PC-9 (cell line): ENCODE measurements around the gene ARHGAP45. TPM values are rescaled to one million over a fixed set of nuclear protein-coding genes. Genes with fewer than 3 reads are reported as not detected.

ENCODE experiments used
- BruUV-seq: library from RNA; stranded (reverse); fragments of 400-500 nt; replicated peaks from 2 replicates; lab custom pipeline; 2021; lab: Mats Ljungman, UMichigan
- CTCF ChIA-PET: fragments of 300-600 bp; sonication (Branson Sonifier 250); formaldehyde crosslinking; loops from one replicate; lab custom pipeline; 2022; ENCODE audit warnings: antibody characterized with exemption; lab: Charles Lee
- POLR2A ChIA-PET: fragments of 300-600 bp; sonication (Branson Sonifier 250); formaldehyde crosslinking; loops from one replicate; lab custom pipeline; 2022; ENCODE audit warnings: antibody characterized with exemption; ENCODE audit not compliant: unreplicated experiment; lab: Charles Lee
- DNase-seq, 2 experiments: peaks; one replicate each; pipeline versions ENCODE4 v3.0.0 to v3.0.0-alpha.2; 2015 to 2022; ENCODE audit warnings: mixed read lengths in 1 of 2
- H2AFZ ChIP-seq: fragments of 200-600 bp; sonication (generic); 2 replicates; pipeline ENCODE4 v1.8.1; 2017; ENCODE audit warnings: antibody characterized with exemption
- H3F3A ChIP-seq: fragments of 200-600 bp; sonication (generic); 2 replicates; pipeline ENCODE4 v1.8.1; 2017; ENCODE audit warnings: antibody characterized with exemption, mild to moderate bottlenecking, low read depth; ENCODE audit not compliant: insufficient read depth
- H3K27ac ChIP-seq: fragments of 200-600 bp; sonication (generic); 2 replicates; pipeline ENCODE4 v1.6.1; 2016; ENCODE audit warnings: mixed run types
- H3K27me3 ChIP-seq: fragments of 200-600 bp; sonication (generic); 2 replicates; pipeline ENCODE4 v1.6.1; 2016; ENCODE audit warnings: low read depth, mixed run types; ENCODE audit not compliant: insufficient read depth
- H3K36me3 ChIP-seq: fragments of 200-600 bp; sonication (generic); 2 replicates; pipeline ENCODE4 v1.6.1; 2016; ENCODE audit warnings: low read depth, mixed run types
- H3K4me1 ChIP-seq: fragments of 200-600 bp; sonication (generic); replicated peaks from 2 replicates; pipeline ENCODE4 v1.6.1; 2016; ENCODE audit warnings: mixed run types; ENCODE audit not compliant: insufficient read depth
- H3K4me2 ChIP-seq: fragments of 200-600 bp; sonication (generic); 2 replicates; pipeline ENCODE4 v1.6.1; 2017; ENCODE audit warnings: mixed run types
- H3K4me3 ChIP-seq: fragments of 200-600 bp; sonication (generic); 2 replicates; pipeline ENCODE4 v1.6.1; 2016; ENCODE audit warnings: mixed run types
- H3K79me2 ChIP-seq: fragments of 200-600 bp; sonication (generic); 2 replicates; pipeline ENCODE4 v1.6.1; 2017; ENCODE audit warnings: low read depth, mixed run types
- H3K9me2 ChIP-seq: fragments of 200-600 bp; sonication (generic); 2 replicates; pipeline ENCODE4 v1.8.1; 2017; ENCODE audit warnings: mild to moderate bottlenecking; ENCODE audit not compliant: insufficient read depth
- H3K9me3 ChIP-seq: fragments of 200-600 bp; sonication (generic); 2 replicates; pipeline ENCODE4 v1.8.1; 2016; ENCODE audit warnings: low read depth; ENCODE audit not compliant: insufficient read depth
- H4K20me1 ChIP-seq: fragments of 200-600 bp; sonication (generic); 2 replicates; pipeline ENCODE4 v1.8.1; 2017; ENCODE audit not compliant: insufficient read depth
- EZH2 ChIP-seq: fragments of 200-600 bp; sonication (generic); IDR thresholded peaks from 2 replicates; pipeline ENCODE4 v1.8.0; 2017; ENCODE audit warnings: antibody characterized with exemption, low read depth
- intact Hi-C: fragments of 100-400 bp; cut with micrococcal nuclease; formaldehyde crosslinking; loops from one replicate; pipeline ENCODE4 v1.10.0; 2022; ENCODE audit not compliant: unreplicated experiment
- total RNA-seq: library from RNA; stranded (reverse); gene quantifications from 2 replicates; pipeline ENCODE4 v1.2.3, GENCODE V29; 2021
- TF ChIP-seq, protein P1 (sequence below): fragments of 200-600 bp; sonication (generic); conservative IDR thresholded peaks from 2 replicates; pipeline ENCODE4 v1.6.1; 2017; ENCODE audit warnings: mixed run types, antibody characterized with exemption, mild to moderate bottlenecking, moderate library complexity

The ARHGAP45 gene
- total RNA-seq, 1 experiment from 2014 or later, result 20.2 TPM

DNA sequence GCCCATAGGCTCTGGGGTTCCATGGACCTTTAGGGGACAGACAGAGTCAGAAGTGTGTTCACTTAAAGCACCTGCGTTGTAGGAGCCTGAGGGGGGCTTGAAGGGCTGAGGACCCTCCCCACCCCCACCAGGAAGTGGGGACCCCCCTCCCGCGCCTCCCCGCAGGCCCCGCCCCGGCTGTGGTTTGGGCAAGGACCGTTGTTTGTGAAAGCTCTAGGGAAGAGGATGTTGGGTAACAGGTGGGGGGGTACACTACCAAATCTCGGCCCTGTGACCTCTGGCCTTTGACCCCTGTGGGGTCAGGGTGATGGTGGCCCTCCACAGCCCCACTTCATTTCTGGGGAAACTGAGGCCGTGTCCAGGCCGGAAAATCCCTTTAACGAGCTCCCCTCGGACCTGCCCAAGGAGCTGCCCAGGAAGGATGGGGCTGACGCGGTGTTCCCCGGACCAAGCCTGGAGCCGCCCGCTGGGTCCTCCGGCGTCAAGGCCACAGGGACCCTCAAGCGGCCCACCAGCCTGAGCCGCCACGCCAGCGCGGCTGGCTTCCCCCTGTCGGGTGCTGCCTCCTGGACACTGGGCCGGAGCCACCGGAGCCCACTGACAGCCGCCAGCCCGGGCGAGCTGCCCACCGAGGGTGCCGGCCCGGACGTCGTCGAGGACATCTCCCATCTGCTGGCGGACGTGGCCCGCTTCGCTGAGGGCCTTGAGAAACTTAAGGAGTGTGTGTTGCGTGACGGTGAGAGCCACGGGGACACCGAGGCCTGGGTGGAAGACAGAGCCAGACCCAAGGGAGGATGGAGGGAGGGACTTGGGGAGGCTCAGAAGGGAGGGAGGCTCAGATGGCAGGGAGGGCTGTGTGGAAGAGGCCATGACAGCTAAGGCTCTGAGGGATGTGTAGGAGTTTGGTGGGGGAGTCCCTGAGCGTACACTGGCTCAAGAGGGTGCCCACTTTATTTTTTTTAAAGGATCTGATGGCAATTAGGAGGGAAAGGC, 1.3 kb downstream of the ARHGAP45 start:
- ChIA-PET CTCF (no interaction called here), POLR2A (interaction anchor here (0.5 kb wide), 1 partner anchor 597 kb away, joined by 6 read pairs; no protein-coding TSS in a partner anchor)
- Histone ChIP-seq H3K4me3 (peak overlapping the region; percentile 71), H3K27me3 (no peaks in the 10 kb centered on the region), H4K20me1 (no peaks in the 10 kb centered on the region), H3K27ac (no peak overlapping the region), H3K4me2 (peak overlapping the region; percentile 97), H3K79me2 (no peaks in the 10 kb centered on the region), H3K36me3 (no peaks in the 10 kb centered on the region), H3K9me3 (no peaks in the 10 kb centered on the region), H3K9me2 (no peaks in the 10 kb centered on the region), H3F3A (peaks cover 37% of the 10 kb centered on the region), H2AFZ (no peak overlapping the region), H3K4me1 (peaks cover 19% of the 10 kb centered on the region)
- TF ChIP-seq, protein P1, sequence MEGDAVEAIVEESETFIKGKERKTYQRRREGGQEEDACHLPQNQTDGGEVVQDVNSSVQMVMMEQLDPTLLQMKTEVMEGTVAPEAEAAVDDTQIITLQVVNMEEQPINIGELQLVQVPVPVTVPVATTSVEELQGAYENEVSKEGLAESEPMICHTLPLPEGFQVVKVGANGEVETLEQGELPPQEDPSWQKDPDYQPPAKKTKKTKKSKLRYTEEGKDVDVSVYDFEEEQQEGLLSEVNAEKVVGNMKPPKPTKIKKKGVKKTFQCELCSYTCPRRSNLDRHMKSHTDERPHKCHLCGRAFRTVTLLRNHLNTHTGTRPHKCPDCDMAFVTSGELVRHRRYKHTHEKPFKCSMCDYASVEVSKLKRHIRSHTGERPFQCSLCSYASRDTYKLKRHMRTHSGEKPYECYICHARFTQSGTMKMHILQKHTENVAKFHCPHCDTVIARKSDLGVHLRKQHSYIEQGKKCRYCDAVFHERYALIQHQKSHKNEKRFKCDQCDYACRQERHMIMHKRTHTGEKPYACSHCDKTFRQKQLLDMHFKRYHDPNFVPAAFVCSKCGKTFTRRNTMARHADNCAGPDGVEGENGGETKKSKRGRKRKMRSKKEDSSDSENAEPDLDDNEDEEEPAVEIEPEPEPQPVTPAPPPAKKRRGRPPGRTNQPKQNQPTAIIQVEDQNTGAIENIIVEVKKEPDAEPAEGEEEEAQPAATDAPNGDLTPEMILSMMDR, result no peak
- TF ChIP-seq EZH2, result no peak
- DNase-seq, result no peak
- intact Hi-C loops, result loop anchor here (5.0 kb wide), 1 partner anchor 34 kb away; the partner anchor contains the start of gene GPX4
- no TSS peak for BruUV-seq

DNA sequence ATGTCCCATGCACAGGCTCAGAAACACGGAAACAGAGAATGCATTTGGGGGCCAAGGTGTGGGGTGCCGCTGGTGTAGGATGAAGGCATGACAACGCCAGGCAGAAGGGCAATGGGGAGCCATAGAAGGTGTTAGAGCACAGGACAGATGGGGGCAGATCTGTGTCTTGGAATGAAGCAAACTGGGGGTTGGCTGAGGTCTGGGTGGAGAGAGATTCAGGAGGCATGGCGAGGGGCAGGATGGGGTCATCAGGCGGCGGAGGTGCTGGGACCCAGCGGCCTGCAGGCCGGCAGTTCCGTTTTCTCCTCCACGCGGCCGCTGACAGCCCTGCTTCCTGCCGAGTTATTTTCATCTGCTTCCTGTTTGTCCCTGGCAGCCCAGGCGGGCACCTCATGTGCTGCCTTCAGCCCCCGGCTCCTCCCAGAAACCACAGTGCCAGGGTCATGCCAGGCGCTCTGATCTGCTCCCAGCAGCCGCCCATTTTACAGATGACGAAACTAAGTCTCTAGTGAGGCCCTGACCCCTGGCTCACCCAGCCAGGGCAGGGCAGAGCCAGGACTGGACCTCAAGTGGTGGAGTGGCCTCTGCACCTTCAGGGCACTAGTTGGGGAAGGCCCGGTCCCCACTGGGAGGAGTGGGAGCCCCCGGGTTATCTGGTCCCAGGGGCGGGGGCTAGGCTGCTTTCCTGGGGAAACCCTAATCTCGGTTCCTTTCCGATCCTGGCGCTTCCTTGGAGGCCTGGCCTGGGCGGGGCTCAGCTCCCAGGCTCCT, 2.2 kb downstream of the ARHGAP45 start:
- ChIA-PET CTCF (no interaction called here), POLR2A (interaction anchor here (0.6 kb wide), 1 partner anchor 47 kb away, joined by 6 read pairs; no protein-coding TSS in a partner anchor)
- H3K4me3 ChIP-seq, result no peak overlapping the region
- no peaks in the 10 kb centered on the region for H3K9me3 ChIP-seq
- no peaks in the 10 kb centered on the region for H4K20me1 ChIP-seq
- H3K79me2 ChIP-seq, result no peaks in the 10 kb centered on the region
- BruUV-seq, result no TSS peak
- intact Hi-C loops, result loop anchor here (5.0 kb wide), 1 partner anchor 33 kb away; the partner anchor contains the start of gene GPX4
- no peaks in the 10 kb centered on the region for H3K27me3 ChIP-seq
- H3K36me3 ChIP-seq, result no peaks in the 10 kb centered on the region
- H3K27ac ChIP-seq, result no peak overlapping the region
- DNase-seq, result no peak
- no peak for TF ChIP-seq EZH2
- TF ChIP-seq, protein P1, result no peak
- peaks cover 31% of the 10 kb centered on the region for H3F3A ChIP-seq
- peaks cover 19% of the 10 kb centered on the region for H3K4me1 ChIP-seq
- no peaks in the 10 kb centered on the region for H3K9me2 ChIP-seq
- no peak overlapping the region for H2AFZ ChIP-seq
- no peak overlapping the region for H3K4me2 ChIP-seq

DNA sequence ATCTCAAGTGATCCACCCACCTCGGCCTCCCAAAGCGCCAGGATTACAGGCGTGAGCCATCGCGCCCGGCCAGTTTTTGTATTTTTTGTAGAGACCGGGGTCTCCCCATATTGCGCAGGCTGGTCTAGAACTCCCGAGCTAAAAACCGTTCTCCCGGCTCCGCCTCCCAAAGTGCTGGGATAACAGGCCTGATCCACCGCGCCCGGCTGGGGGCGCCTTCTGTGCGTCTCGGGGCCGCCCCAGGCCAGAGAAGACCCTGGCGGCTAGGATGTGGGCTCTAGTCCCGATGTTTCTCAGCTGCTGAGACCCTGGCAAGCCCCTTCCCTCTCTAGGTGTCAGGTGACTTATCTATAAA, 3.6 kb downstream of the ARHGAP45 start:
- Histone ChIP-seq H3K27ac (no peak overlapping the region), H3K4me1 (peaks cover 16% of the 10 kb centered on the region), H3K4me2 (no peak overlapping the region), H3K36me3 (no peaks in the 10 kb centered on the region), H3K27me3 (no peaks in the 10 kb centered on the region), H3F3A (peaks cover 27% of the 10 kb centered on the region; the same call in 1 of the 2 replicates), H3K4me3 (no peak overlapping the region), H2AFZ (no peak overlapping the region), H3K9me2 (no peaks in the 10 kb centered on the region), H3K9me3 (no peaks in the 10 kb centered on the region), H4K20me1 (no peaks in the 10 kb centered on the region), H3K79me2 (no peaks in the 10 kb centered on the region)
- TF ChIP-seq, protein P1, result no peak
- TF ChIP-seq EZH2, result no peak
- POLR2A ChIA-PET, result no interaction called here
- CTCF ChIA-PET, result no interaction called here
- no TSS peak for BruUV-seq
- intact Hi-C loops, result no loop called here
- no peak for DNase-seq
